Neutrophil (primary cell): ENCODE data around the gene KDM4D.

Experiments
- H3K27ac ChIP-seq: fragments of 200-600 bp; sonication (generic); 2 replicates; pipeline ENCODE4 v1.5.1; 2016; ENCODE audit warnings: mild to moderate bottlenecking, moderate library complexity
- H3K27me3 ChIP-seq: fragments of 200-600 bp; sonication (generic); 2 replicates; pipeline ENCODE4 v1.6.0; 2016; ENCODE audit warnings: mild to moderate bottlenecking
- H3K36me3 ChIP-seq: fragments of 200-600 bp; sonication (generic); 2 replicates; pipeline ENCODE4 v1.5.1; 2017
- H3K4me1 ChIP-seq, 2 experiments: fragments of 200-600 bp in 1 of 2; sonication (generic) in 1 of 2; 1 replicate in 1 of 2; 2 replicates in 1 of 2; pipeline versions ENCODE4 v1.5.1 to v1.6.1; 2013 to 2016; ENCODE audit warnings: low read depth in 1 of 2, low read length in 1 of 2, mild to moderate bottlenecking in 1 of 2, moderate library complexity in 1 of 2; ENCODE audit not compliant: control insufficient read depth in 1 of 2, insufficient read depth in 1 of 2
- H3K4me3 ChIP-seq, 2 experiments: fragments of 200-600 bp in 1 of 2; sonication (generic) in 1 of 2; 1 replicate in 1 of 2; 2 replicates in 1 of 2; pipeline ENCODE4 v1.5.1; 2013 to 2016; ENCODE audit warnings: low read depth in 1 of 2, low read length in 1 of 2, mild to moderate bottlenecking in 1 of 2, moderate library complexity in 1 of 2
- H3K9me3 ChIP-seq: fragments of 200-600 bp; sonication (generic); 2 replicates; pipeline ENCODE4 v1.5.1; 2016
- TF ChIP-seq, protein P1 (sequence below): fragments of 200-600 bp; sonication (generic); IDR thresholded peaks from 2 replicates; pipeline ENCODE4 v1.5.1; 2016; ENCODE audit warnings: antibody characterized with exemption

Gene KDM4D

DNA sequence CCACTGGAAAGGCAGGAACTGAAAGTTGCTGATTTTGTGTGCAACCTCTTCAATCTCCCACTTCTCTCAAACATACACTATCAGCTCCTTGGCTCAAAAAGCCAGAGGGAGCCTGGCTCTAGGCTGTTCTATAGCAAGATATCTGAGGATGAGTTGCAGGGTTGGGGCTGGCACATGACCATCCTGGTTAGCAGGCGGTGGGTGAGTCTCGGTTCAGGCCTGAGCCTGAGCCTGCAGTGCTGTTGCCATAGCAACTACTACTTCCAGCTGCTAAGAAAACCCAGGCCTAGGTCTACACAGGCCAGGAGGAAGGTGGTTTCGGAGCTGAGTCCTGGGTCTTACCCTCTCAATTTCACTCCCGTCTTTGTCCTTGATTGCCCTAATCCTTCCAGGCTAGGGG lies 39.1 kb upstream of the KDM4D start:
- H3K4me3 ChIP-seq, result no peak overlapping the region
- H3K27ac ChIP-seq, result no peak overlapping the region
- H3K36me3 ChIP-seq, result no peaks in the 10 kb centered on the region
- H3K9me3 ChIP-seq, result no peaks in the 10 kb centered on the region
- no peaks in the 10 kb centered on the region for H3K27me3 ChIP-seq
- H3K4me1 ChIP-seq, result no peaks in the 10 kb centered on the region
- TF ChIP-seq, protein P1, sequence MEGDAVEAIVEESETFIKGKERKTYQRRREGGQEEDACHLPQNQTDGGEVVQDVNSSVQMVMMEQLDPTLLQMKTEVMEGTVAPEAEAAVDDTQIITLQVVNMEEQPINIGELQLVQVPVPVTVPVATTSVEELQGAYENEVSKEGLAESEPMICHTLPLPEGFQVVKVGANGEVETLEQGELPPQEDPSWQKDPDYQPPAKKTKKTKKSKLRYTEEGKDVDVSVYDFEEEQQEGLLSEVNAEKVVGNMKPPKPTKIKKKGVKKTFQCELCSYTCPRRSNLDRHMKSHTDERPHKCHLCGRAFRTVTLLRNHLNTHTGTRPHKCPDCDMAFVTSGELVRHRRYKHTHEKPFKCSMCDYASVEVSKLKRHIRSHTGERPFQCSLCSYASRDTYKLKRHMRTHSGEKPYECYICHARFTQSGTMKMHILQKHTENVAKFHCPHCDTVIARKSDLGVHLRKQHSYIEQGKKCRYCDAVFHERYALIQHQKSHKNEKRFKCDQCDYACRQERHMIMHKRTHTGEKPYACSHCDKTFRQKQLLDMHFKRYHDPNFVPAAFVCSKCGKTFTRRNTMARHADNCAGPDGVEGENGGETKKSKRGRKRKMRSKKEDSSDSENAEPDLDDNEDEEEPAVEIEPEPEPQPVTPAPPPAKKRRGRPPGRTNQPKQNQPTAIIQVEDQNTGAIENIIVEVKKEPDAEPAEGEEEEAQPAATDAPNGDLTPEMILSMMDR, result no peak

DNA sequence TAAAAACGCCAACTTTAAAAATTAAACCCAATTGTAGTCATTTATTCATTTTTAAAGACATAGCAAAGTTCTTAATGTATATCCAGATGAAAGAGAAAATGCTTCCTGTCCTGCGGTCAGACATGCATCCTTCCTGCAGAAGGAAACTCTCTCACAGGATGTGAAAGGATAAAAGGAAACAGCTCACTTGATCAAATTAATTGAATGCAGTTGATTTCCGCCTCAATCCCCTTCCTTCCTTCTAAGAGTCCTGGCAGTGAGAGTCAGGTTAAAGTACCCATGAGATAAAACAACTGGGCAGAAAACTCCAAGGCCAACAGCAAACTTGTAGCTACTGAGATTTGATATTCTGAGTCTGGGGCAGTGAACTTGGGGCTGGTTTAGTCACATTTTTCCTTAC lies 38.7 kb upstream of the KDM4D start:
- Histone ChIP-seq H3K4me3 (no peak overlapping the region), H3K4me1 (no peaks in the 10 kb centered on the region), H3K27ac (no peak overlapping the region), H3K27me3 (no peaks in the 10 kb centered on the region), H3K36me3 (no peaks in the 10 kb centered on the region), H3K9me3 (no peaks in the 10 kb centered on the region)
- TF ChIP-seq, protein P1, result no peak

DNA sequence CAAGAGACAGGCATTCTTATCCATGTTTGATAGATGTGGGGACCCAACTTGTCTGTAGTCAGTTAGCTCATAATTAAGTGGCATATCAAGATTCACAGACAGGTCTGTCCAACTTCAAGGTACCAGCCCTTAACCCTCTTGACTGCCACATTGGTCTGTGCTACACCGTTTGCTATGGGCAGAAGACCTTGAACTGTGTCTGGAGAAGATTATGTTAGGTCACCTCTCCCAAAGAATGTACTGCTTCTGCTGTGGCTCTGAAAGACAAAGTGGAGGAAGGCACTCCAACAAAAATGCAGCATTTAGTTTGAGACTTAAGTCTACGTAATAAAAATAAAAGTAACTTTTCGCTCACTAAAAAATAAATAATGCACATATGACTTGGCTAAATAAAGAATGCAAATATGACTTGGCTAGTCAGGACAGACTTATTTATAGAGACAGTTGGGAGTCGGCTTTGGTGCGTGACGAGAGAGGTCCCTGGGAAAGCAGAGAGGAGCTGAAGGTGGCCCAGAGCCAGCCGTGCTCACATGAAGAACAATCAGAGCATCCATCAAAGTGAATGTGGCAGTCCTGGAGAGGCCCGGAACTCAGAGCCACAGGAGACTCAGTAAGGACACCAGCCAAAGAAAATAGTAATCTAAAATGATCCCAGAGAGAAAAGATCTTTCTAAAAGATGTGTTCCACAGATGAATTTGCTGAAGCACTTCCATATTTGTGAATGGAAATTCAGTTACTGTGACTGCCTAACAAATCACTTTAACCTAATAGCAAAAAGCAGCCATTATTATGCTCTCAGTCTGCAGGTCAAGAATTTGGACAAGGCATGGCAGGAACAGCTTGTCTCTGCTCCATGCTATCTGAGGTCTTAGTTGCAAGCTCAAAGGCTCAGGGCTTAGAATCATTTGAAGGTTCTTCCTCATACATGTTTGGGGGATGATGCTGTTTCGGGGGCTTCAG lies 35.1 kb upstream of the KDM4D start:
- Histone ChIP-seq H3K4me1 (no peaks in the 10 kb centered on the region), H3K4me3 (no peak overlapping the region), H3K27ac (no peak overlapping the region), H3K36me3 (no peaks in the 10 kb centered on the region), H3K9me3 (no peaks in the 10 kb centered on the region), H3K27me3 (no peaks in the 10 kb centered on the region)
- TF ChIP-seq, protein P1, result no peak

DNA sequence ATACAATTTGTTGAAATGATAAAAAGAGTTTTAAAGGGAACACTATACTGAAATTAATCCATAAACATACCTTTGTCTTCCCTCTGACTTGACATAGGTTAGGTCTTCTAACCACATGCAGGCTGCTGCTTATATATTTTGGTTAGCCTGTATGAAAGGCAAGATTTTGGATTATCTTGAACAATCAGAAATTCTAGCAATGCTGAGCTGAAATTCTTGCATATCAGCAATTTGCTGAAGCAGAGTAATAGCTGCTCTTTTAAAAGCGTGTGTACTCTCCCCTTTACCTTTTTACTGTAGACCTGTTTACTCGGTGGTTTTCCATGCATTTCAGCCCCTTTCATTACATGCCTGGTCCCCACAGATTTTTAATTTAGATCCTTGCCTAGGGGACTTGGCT lies 34.2 kb upstream of the KDM4D start:
- Histone ChIP-seq H3K4me3 (no peak overlapping the region), H3K9me3 (no peaks in the 10 kb centered on the region), H3K36me3 (no peaks in the 10 kb centered on the region), H3K27me3 (no peaks in the 10 kb centered on the region), H3K27ac (no peak overlapping the region), H3K4me1 (no peaks in the 10 kb centered on the region)
- TF ChIP-seq, protein P1, result no peak

DNA sequence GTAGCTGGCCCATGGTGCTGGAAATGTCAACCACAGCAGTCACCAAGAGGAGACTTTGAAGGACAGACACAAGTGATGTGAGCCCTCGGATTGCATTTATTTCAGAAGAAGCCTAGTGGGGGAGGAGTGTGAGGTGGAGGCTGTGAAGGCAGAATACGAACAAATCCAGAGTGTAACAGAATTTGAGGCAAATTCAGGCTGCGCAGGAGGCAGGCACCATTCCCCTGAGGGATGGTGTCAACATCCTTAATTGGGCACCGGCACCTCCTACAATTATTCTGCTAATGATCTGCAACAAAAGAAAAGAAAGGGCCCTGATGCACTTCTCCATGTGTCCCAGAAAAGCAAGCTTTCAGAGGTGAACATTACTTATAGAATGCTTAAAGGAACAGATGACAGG lies 32.4 kb upstream of the KDM4D start:
- H3K36me3 ChIP-seq, result no peaks in the 10 kb centered on the region
- H3K4me1 ChIP-seq, result no peaks in the 10 kb centered on the region
- TF ChIP-seq, protein P1, result no peak
- no peak overlapping the region for H3K4me3 ChIP-seq
- H3K27ac ChIP-seq, result no peak overlapping the region
- no peaks in the 10 kb centered on the region for H3K9me3 ChIP-seq
- H3K27me3 ChIP-seq, result no peaks in the 10 kb centered on the region
